ENCODE data around the gene LRRC27. TPM values are rescaled to one million over a fixed set of nuclear protein-coding genes. Genes with fewer than 3 reads are reported as not detected.

Gene LRRC27
- total and polyA plus RNA-seq, 12 donors, result 6.5 to 17.6 (median 9.9) TPM

DNA sequence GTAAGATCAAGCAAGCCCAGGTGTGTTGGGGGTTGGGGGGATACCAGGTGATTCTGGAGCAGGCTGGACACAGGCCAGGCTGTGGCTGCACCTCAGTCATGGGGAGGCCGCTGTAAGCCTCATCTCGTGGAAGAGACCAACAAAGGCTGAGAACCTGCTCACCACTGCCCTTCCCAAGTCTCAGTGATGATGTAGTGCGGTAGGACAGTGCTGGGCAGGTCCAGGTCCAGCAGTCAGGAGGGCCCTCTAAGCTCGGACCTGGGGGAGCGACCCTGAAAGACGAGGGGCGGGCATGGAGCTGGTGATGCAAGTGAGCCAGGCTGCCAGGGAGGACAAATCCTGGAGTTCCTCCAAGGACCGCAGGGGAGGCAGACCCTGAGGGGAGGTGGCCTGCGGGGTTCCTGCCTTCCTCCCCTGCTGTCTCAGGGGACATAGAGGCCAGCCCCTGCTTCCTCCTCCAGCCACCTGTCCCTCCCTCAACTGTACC is 61.7 kb downstream of the LRRC27 start:
- intact Hi-C loops (cut with DNase I), result no loop called here
- no peaks in the 10 kb centered on the region for H3K36me3 ChIP-seq (replicated peaks in 1 of 2)
- no peaks in the 10 kb centered on the region for H3K27me3 ChIP-seq
- no peak overlapping the region for H3K4me3 ChIP-seq
- 62 to 67% (median 64%) methylated on average over 7 to 9 of the region's 9 CpGs for WGBS, 4 donors
- H3K9me3 ChIP-seq (replicated peaks in 1 of 3), result no peaks in the 10 kb centered on the region
- H3K27ac ChIP-seq, result peak overlapping the region in 3 of 5 donors; percentile 95 to 100 (median 99)
- DNase-seq, result peak in 6 of 7 donors; percentile 31 to 62 (median 37)
- TF ChIP-seq, protein P1, sequence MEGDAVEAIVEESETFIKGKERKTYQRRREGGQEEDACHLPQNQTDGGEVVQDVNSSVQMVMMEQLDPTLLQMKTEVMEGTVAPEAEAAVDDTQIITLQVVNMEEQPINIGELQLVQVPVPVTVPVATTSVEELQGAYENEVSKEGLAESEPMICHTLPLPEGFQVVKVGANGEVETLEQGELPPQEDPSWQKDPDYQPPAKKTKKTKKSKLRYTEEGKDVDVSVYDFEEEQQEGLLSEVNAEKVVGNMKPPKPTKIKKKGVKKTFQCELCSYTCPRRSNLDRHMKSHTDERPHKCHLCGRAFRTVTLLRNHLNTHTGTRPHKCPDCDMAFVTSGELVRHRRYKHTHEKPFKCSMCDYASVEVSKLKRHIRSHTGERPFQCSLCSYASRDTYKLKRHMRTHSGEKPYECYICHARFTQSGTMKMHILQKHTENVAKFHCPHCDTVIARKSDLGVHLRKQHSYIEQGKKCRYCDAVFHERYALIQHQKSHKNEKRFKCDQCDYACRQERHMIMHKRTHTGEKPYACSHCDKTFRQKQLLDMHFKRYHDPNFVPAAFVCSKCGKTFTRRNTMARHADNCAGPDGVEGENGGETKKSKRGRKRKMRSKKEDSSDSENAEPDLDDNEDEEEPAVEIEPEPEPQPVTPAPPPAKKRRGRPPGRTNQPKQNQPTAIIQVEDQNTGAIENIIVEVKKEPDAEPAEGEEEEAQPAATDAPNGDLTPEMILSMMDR (IDR thresholded peaks at IDR 0.05), result no peak
- no peak for TF ChIP-seq POLR2A (IDR thresholded peaks at IDR 0.05)
- H3K4me1 ChIP-seq (replicated peaks in 1 of 2), result peaks cover 35 to 36% of the 10 kb centered on the region in 2 donors

DNA sequence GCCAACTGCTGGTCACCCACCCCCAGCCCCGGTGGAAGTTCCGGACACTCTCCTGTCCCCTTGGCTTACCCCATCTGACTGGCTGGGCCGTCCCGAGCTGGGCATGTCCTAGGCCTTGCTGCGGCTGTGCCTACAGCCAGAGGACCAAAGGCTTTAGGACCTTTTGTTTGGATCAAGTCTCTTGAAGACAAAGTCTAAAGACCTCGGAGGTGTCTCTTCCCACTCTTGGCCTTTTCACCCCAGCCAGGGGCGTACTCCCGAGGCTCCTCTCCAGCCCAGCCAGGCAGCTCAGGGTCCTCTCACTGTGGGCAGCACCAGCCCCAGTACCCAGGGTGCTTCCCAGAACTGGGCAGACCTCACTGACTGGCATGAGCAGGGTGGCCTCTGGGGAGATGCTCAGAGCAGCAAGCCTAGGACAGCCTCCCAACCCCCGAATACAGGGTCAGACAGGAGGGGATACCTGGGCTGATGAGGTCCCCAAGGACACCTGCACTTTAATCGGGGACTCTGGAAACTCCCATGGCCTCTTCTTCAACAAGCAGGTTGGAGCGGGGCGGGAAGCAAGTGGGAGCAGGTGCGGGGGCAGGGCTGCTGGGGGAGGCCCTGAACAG is 62.3 kb downstream of the LRRC27 start:
- Histone ChIP-seq H3K4me3 (no peak overlapping the region), H3K36me3 (replicated peaks in 1 of 2) (no peaks in the 10 kb centered on the region), H3K9me3 (replicated peaks in 1 of 3) (no peaks in the 10 kb centered on the region), H3K4me1 (replicated peaks in 1 of 2) (peaks cover 35 to 36% of the 10 kb centered on the region in 2 donors), H3K27ac (peak overlapping the region in 4 of 5 donors; percentile 95 to 100 (median 97)), H3K27me3 (no peaks in the 10 kb centered on the region)
- WGBS, 4 donors, result 85 to 89% (median 89%) methylated on average over 10 to 13 of the region's 13 CpGs
- peak in 4 of 7 donors; percentile 18 to 53 (median 35) for DNase-seq
- no peak for TF ChIP-seq POLR2A (IDR thresholded peaks at IDR 0.05)
- TF ChIP-seq, protein P1 (IDR thresholded peaks at IDR 0.05), result no peak
- intact Hi-C loops (cut with DNase I), result no loop called here

GRCh38 chr10:132394936-132395703 is 63.1 kb downstream of the LRRC27 start:
- H3K36me3 ChIP-seq (replicated peaks in 1 of 2), result no peaks in the 10 kb centered on the region
- H3K4me3 ChIP-seq, result peak overlapping the region in 1 of 4 donors; percentile 88
- H3K27ac ChIP-seq, result peak overlapping the region; percentile 89 to 100 (median 95)
- no peak for TF ChIP-seq POLR2A (IDR thresholded peaks at IDR 0.05)
- TF ChIP-seq, protein P1 (IDR thresholded peaks at IDR 0.05), result no peak
- no peaks in the 10 kb centered on the region for H3K27me3 ChIP-seq
- no peaks in the 10 kb centered on the region for H3K9me3 ChIP-seq (replicated peaks in 1 of 3)
- 58 to 80% (median 67%) methylated on average over 6 to 12 of the region's 12 CpGs for WGBS, 4 donors
- intact Hi-C loops (cut with DNase I), result no loop called here
- peaks cover 40 to 41% of the 10 kb centered on the region in 2 donors for H3K4me1 ChIP-seq (replicated peaks in 1 of 2)
- DNase-seq, result peak; percentile 34 to 70 (median 59)

Measured in adrenal gland (tissue), 12 donors.